H9 (cell line): Measurements from ENCODE around the gene ASCC1. TPM values are rescaled to one million over a fixed set of nuclear protein-coding genes. Genes with fewer than 3 reads are reported as not detected.
"Not testable (repeated sequence)": the region's sequence is repeated elsewhere in the genome, so short reads cannot be mapped to it uniquely, and the experiment has no call there.

Experiments
- DNase-seq: peaks from one replicate; pipeline ENCODE4 v3.0.0-alpha.2; 2017
- H2AFZ ChIP-seq: one replicate; pipeline ENCODE4 v1.6.1; 2013; ENCODE audit warnings: mild to moderate bottlenecking, low read length, control low read depth, moderate library complexity
- H2AK5ac ChIP-seq: 2 replicates; pipeline ENCODE4 v1.6.1; 2013; ENCODE audit warnings: low read length, control low read depth, mixed read lengths; ENCODE audit not compliant: insufficient read length
- H2BK120ac ChIP-seq: one replicate; pipeline ENCODE4 v1.6.1; 2013; ENCODE audit warnings: low read depth, mild to moderate bottlenecking, low read length, control low read depth, inconsistent platforms; ENCODE audit not compliant: poor library complexity, severe bottlenecking
- H2BK12ac ChIP-seq: 2 replicates; pipeline ENCODE4 v1.6.1; 2013; ENCODE audit warnings: low read length, control low read depth, mixed read lengths, low read depth; ENCODE audit not compliant: insufficient read length
- H2BK15ac ChIP-seq: 2 replicates; pipeline ENCODE4 v1.6.1; 2013; ENCODE audit warnings: low read depth, low read length, control low read depth
- H2BK20ac ChIP-seq: one replicate; pipeline ENCODE4 v1.6.1; 2013; ENCODE audit warnings: low read depth, mild to moderate bottlenecking, low read length, control low read depth, inconsistent platforms; ENCODE audit not compliant: poor library complexity, severe bottlenecking
- H2BK5ac ChIP-seq: 2 replicates; pipeline ENCODE4 v1.6.1; 2013; ENCODE audit warnings: low read length, control low read depth, mixed read lengths; ENCODE audit not compliant: insufficient read length
- H3K14ac ChIP-seq: 2 replicates; pipeline ENCODE4 v1.6.1; 2013; ENCODE audit warnings: low read length, control low read depth; ENCODE audit not compliant: insufficient read depth
- H3K18ac ChIP-seq: 2 replicates; pipeline ENCODE4 v1.6.1; 2013; ENCODE audit warnings: low read depth, mild to moderate bottlenecking, mixed read lengths, low read length, control low read depth; ENCODE audit not compliant: insufficient read length
- H3K23ac ChIP-seq: 2 replicates; pipeline ENCODE4 v1.6.1; 2013; ENCODE audit warnings: low read length, control low read depth, mixed read lengths, low read depth; ENCODE audit not compliant: insufficient read length
- H3K23me2 ChIP-seq: 2 replicates; pipeline ENCODE4 v1.6.1; 2013; ENCODE audit warnings: low read depth, mild to moderate bottlenecking, mixed read lengths, low read length, control low read depth; ENCODE audit not compliant: insufficient read length, poor library complexity, severe bottlenecking
- H3K27ac ChIP-seq: 2 replicates; pipeline ENCODE4 v1.5.1; 2013; ENCODE audit warnings: low read length, control low read depth, mixed read lengths, low read depth; ENCODE audit not compliant: insufficient read length
- H3K27me3 ChIP-seq: 2 replicates; pipeline ENCODE4 v1.6.1; 2013; ENCODE audit warnings: low read length, control low read depth, inconsistent platforms; ENCODE audit not compliant: insufficient read depth
- H3K4ac ChIP-seq: 2 replicates; pipeline ENCODE4 v1.6.1; 2013; ENCODE audit warnings: low read depth, mild to moderate bottlenecking, control low read depth, inconsistent platforms, low read length, moderate library complexity
- H3K4me1 ChIP-seq: 2 replicates; pipeline ENCODE4 v1.6.1; 2013; ENCODE audit warnings: low read length, control low read depth, inconsistent platforms; ENCODE audit not compliant: insufficient read depth
- H3K4me2 ChIP-seq: 2 replicates; pipeline ENCODE4 v1.6.1; 2013; ENCODE audit warnings: low read length, control low read depth, mixed read lengths; ENCODE audit not compliant: insufficient read length, insufficient read depth
- H3K56ac ChIP-seq: 2 replicates; pipeline ENCODE4 v1.6.1; 2013; ENCODE audit warnings: low read depth, mild to moderate bottlenecking, mixed read lengths, low read length, control low read depth; ENCODE audit not compliant: insufficient read length
- H3K79me1 ChIP-seq: 2 replicates; pipeline ENCODE4 v1.6.1; 2013; ENCODE audit warnings: low read depth, mild to moderate bottlenecking, moderate library complexity, low read length, control low read depth, inconsistent platforms; ENCODE audit not compliant: insufficient read depth, poor library complexity, severe bottlenecking
- H3K79me2 ChIP-seq: 2 replicates; pipeline ENCODE4 v1.6.1; 2013; ENCODE audit warnings: low read length, control low read depth, inconsistent platforms; ENCODE audit not compliant: insufficient read depth
- H3K9ac ChIP-seq: 2 replicates; pipeline ENCODE4 v1.6.1; 2013; ENCODE audit warnings: low read length, control low read depth, mixed read lengths; ENCODE audit not compliant: insufficient read length; ENCODE audit errors: extremely low read depth
- H3K9me3 ChIP-seq: one replicate; pipeline ENCODE4 v1.6.1; 2013; ENCODE audit warnings: low read depth, low read length, inconsistent platforms; ENCODE audit not compliant: control insufficient read depth
- H3T11ph ChIP-seq: one replicate; pipeline ENCODE4 v1.6.1; 2013; ENCODE audit warnings: mild to moderate bottlenecking, low read length, control low read depth, inconsistent platforms
- H4K20me1 ChIP-seq: one replicate; pipeline ENCODE4 v1.6.1; 2013; ENCODE audit not compliant: control insufficient read depth, insufficient read length, insufficient read depth
- H4K5ac ChIP-seq: 2 replicates; pipeline ENCODE4 v1.6.1; 2013; ENCODE audit warnings: low read depth, mild to moderate bottlenecking, mixed read lengths, low read length, control low read depth; ENCODE audit not compliant: insufficient read length
- H4K8ac ChIP-seq: replicated peaks from 2 replicates; pipeline ENCODE4 v1.6.1; 2013; ENCODE audit warnings: low read length, control low read depth, mixed read lengths, low read depth; ENCODE audit not compliant: insufficient read length
- H4K91ac ChIP-seq: 2 replicates; pipeline ENCODE4 v1.6.1; 2013; ENCODE audit warnings: low read depth, mild to moderate bottlenecking, moderate library complexity, mixed read lengths, low read length, control low read depth; ENCODE audit not compliant: insufficient read length
- H3K27ac Mint-ChIP-seq, 3 experiments: 2 replicates in 2 of 3; 3 replicates in 1 of 3; pipeline ENCODE4 v1.8.0; 2020 to 2021; ENCODE audit warnings: mixed read lengths in 3 of 3, mild to moderate bottlenecking in 1 of 3, moderate library complexity in 1 of 3
- H3K27me3 Mint-ChIP-seq: 2 replicates; pipeline ENCODE4 v1.8.0; 2021; ENCODE audit warnings: low read depth, mild to moderate bottlenecking, moderate library complexity, mixed read lengths
- H3K36me3 Mint-ChIP-seq, 3 experiments: 2 replicates in 2 of 3; 3 replicates in 1 of 3; pipeline ENCODE4 v1.8.0; 2020 to 2021; ENCODE audit warnings: low read depth in 3 of 3, mixed read lengths in 3 of 3; ENCODE audit not compliant: insufficient read depth in 1 of 3
- H3K4me1 Mint-ChIP-seq, 2 experiments: 2 replicates each; pipeline ENCODE4 v1.8.0; 2020; ENCODE audit warnings: mixed read lengths in 2 of 2
- H3K4me3 Mint-ChIP-seq, 2 experiments: 2 replicates in 1 of 2; 3 replicates in 1 of 2; pipeline ENCODE4 v1.8.0; 2020 to 2021; ENCODE audit warnings: mild to moderate bottlenecking in 2 of 2, mixed read lengths in 2 of 2, moderate library complexity in 1 of 2
- H3K9me3 Mint-ChIP-seq, 2 experiments: 2 replicates in 1 of 2; 3 replicates in 1 of 2; pipeline ENCODE4 v1.8.0; 2020; ENCODE audit warnings: mild to moderate bottlenecking in 2 of 2, mixed read lengths in 2 of 2, moderate library complexity in 1 of 2
- WGBS: extraction: QIAGEN DNeasy Blood & Tissue Kit; methylation state at CpG from one replicate; pipeline ENCODE4 v1.1.7; 2013; ENCODE audit warnings: missing lambda C conversion rate, low lambda C conversion rate, mixed read lengths; ENCODE audit not compliant: insufficient read length; ENCODE audit errors: extremely low coverage; 5-methylcytosine and 5-hydroxymethylcytosine counted together
- total RNA-seq: library from RNA; stranded (reverse); gene quantifications from 2 replicates; pipeline ENCODE4 v1.2.1, GENCODE V29; 2021
- TF ChIP-seq, protein P1 (sequence below): fragments of 200-600 bp; sonication (generic); conservative IDR thresholded peaks from 3 replicates; pipeline ENCODE4 v1.8.0; 2021; ENCODE audit warnings: antibody characterized with exemption, mild to moderate bottlenecking

The ASCC1 gene
- total RNA-seq, 1 experiment from 2014 or later: 41.2 TPM

DNA sequence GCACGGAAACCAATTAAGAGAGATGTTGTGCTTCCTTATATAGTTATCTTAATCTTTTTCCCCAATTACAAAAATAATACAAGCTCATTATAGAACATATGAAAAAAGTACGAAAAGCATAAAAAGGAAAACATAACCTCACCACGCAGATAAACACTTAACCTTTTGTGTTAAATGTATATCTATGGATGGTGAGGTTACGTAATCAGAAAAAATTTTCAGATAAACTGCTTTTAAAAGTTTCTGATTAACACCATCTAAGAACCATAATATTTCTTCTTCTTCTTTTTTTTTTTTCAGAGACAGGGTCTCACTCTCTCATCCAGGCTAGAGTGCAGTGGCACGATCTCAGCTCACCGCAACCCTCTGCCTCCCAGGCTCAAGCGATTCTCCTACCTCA, 78.5 kb downstream of the ASCC1 start:
- no peaks in the 10 kb centered on the region; the same call in 1 of the 2 replicates for H3K4me1 ChIP-seq
- H4K5ac ChIP-seq: no peak overlapping the region
- H3K14ac ChIP-seq: no peak overlapping the region
- no peak overlapping the region; a peak in 1 of 7 replicates for H3K27ac Mint-ChIP-seq
- H2AK5ac ChIP-seq: no peak overlapping the region
- no CpG with 5 or more reads among the region's 7 CpGs for WGBS
- no peaks in the 10 kb centered on the region for H3K79me1 ChIP-seq
- H4K91ac ChIP-seq: no peak overlapping the region
- no peaks in the 10 kb centered on the region for H3K23me2 ChIP-seq
- H3K18ac ChIP-seq: no peak overlapping the region
- no peak overlapping the region for H3K4me2 ChIP-seq
- peaks cover 9 to 15% of the 10 kb centered on the region in 2 experiments for H3K4me1 Mint-ChIP-seq
- H3K4me3 Mint-ChIP-seq: no peak overlapping the region
- peaks cover 0 to 7% of the 10 kb centered on the region in 2 experiments; a peak in 2 of 5 replicates for H3K9me3 Mint-ChIP-seq
- H3K27ac ChIP-seq: no peak overlapping the region
- no peaks in the 10 kb centered on the region for H3K27me3 ChIP-seq
- no peak overlapping the region for H2BK12ac ChIP-seq
- H3K9ac ChIP-seq: no peak overlapping the region
- DNase-seq: no peak
- H3K56ac ChIP-seq: no peak overlapping the region
- no peak overlapping the region for H2BK5ac ChIP-seq
- no peaks in the 10 kb centered on the region for H3K27me3 Mint-ChIP-seq
- no peak overlapping the region for H4K8ac ChIP-seq
- H2BK20ac ChIP-seq: no peak overlapping the region
- no peak overlapping the region for H2AFZ ChIP-seq
- no peak overlapping the region for H2BK120ac ChIP-seq
- H3T11ph ChIP-seq: no peak overlapping the region
- no peak overlapping the region for H3K23ac ChIP-seq
- no peaks in the 10 kb centered on the region for H4K20me1 ChIP-seq
- no peaks in the 10 kb centered on the region for H3K79me2 ChIP-seq
- no peak overlapping the region for H2BK15ac ChIP-seq
- H3K9me3 ChIP-seq: no peaks in the 10 kb centered on the region
- H3K36me3 Mint-ChIP-seq: peaks cover 4 to 17% (median 7%) of the 10 kb centered on the region in 3 experiments
- TF ChIP-seq, protein P1, sequence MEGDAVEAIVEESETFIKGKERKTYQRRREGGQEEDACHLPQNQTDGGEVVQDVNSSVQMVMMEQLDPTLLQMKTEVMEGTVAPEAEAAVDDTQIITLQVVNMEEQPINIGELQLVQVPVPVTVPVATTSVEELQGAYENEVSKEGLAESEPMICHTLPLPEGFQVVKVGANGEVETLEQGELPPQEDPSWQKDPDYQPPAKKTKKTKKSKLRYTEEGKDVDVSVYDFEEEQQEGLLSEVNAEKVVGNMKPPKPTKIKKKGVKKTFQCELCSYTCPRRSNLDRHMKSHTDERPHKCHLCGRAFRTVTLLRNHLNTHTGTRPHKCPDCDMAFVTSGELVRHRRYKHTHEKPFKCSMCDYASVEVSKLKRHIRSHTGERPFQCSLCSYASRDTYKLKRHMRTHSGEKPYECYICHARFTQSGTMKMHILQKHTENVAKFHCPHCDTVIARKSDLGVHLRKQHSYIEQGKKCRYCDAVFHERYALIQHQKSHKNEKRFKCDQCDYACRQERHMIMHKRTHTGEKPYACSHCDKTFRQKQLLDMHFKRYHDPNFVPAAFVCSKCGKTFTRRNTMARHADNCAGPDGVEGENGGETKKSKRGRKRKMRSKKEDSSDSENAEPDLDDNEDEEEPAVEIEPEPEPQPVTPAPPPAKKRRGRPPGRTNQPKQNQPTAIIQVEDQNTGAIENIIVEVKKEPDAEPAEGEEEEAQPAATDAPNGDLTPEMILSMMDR: no peak
- no peak overlapping the region for H3K4ac ChIP-seq

DNA sequence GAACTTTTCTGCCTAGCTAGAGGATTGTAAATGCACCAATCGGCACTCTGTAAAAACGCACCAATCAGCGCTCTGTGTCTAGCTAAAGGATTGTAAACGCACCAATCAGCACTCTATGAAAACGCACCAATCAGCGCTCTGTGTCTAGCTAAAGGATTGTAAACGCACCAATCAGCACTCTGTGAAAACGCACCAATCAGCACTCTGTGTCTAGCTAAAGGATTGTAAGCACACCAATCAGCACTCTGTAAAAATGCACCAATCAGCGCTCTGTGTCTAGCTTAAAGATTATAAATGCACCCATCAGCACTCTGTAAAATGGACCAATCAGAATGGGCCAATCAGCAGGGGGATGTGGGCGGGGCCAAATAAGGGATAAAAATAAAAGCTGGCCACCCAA, 79.9 kb downstream of the ASCC1 start:
- not testable (repeated sequence) for H2AFZ ChIP-seq, H3K56ac ChIP-seq, H4K8ac ChIP-seq, H4K5ac ChIP-seq, H3K23me2 ChIP-seq, H3K4ac ChIP-seq, H3K79me1 ChIP-seq, H3K4me1 ChIP-seq, H2BK120ac ChIP-seq, H2AK5ac ChIP-seq, H3K27ac ChIP-seq, H2BK5ac ChIP-seq, H4K91ac ChIP-seq, H2BK20ac ChIP-seq, H3K18ac ChIP-seq, DNase-seq, H3K4me3 Mint-ChIP-seq, H4K20me1 ChIP-seq, H3K9me3 ChIP-seq, H3K23ac ChIP-seq, H3K27ac Mint-ChIP-seq, H3K27me3 ChIP-seq, H3K79me2 ChIP-seq, H3K4me2 ChIP-seq, H3K9ac ChIP-seq, H2BK12ac ChIP-seq, H3K9me3 Mint-ChIP-seq, H3K14ac ChIP-seq, H2BK15ac ChIP-seq, H3K27me3 Mint-ChIP-seq, H3T11ph ChIP-seq
- Mint-ChIP-seq H3K36me3 (peaks cover 4 to 20% (median 7%) of the 10 kb centered on the region in 3 experiments), H3K4me1 (peaks cover 9 to 15% of the 10 kb centered on the region in 2 experiments)
- no CpG with 5 or more reads among the region's 10 CpGs for WGBS
